ENCODE measurements around the gene SLC6A2.
A peak's percentile ranks its signal among the peaks of the same experiment; 100 is the strongest.

Gene SLC6A2

DNA sequence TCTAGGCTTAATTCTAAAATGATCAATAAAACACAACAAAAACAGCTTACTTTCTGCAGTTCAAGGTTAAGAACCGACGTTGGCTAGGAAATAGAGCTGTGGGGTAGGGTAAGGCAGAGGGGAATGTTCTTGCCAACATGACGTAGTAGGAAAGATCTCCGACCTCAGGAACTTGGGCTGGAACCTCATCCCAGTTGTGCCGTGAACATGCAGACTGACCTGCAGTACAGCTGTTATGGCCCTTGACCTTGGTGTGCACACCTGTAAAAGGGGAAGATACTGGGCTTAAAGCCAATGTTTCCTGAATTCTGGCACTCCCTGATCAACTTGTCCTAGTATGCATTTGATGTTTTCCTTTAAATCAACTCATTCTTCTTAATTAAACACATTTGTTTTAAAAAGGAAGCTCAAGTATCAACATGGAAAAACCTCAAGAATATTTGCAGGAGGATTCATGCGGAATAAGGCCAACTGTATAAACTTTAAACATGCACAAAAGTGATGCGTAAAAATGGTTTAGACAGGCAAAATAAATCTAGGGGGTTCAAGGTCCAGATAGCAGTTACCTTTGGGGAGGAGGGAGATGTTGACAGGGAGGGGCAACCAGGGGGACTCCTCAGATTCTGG lies 14.2 kb upstream of the SLC6A2 start:
- Histone ChIP-seq H2BK5ac (ENCODE audit: low read depth, low read length, poor library complexity, severe bottlenecking) (no peak overlapping the region), H3K23ac (ENCODE audit: low read length in 2 of 2) (no peak overlapping the region), H3K18ac (ENCODE audit: low read depth in 1 of 2, low read length in 2 of 2) (no peak overlapping the region), H3K4me3 (ENCODE audit: insufficient read depth in 1 of 2, low read depth in 1 of 2, low read length in 2 of 2) (no peak overlapping the region), H3K36me3 (ENCODE audit: control insufficient read depth in 1 of 2, insufficient read depth in 2 of 2, low read depth in 1 of 2, low read length in 2 of 2) (no peaks in the 10 kb centered on the region), H4K91ac (ENCODE audit: low read length) (no peak overlapping the region), H2BK12ac (ENCODE audit: low read length in 2 of 2) (no peak overlapping the region), H3K27me3 (ENCODE audit: control insufficient read depth in 1 of 2, insufficient read depth in 1 of 2, low read length in 2 of 2) (peaks cover 0 to 56% of the 10 kb centered on the region in 2 experiments), H3K79me1 (replicated peaks; ENCODE audit: low read length, poor library complexity, severe bottlenecking) (no peaks in the 10 kb centered on the region), H3K14ac (ENCODE audit: low read length in 2 of 2) (no peak overlapping the region), H3K9me3 (ENCODE audit: control insufficient read depth, low read length) (no peaks in the 10 kb centered on the region), H3K4me2 (ENCODE audit: low read length, poor library complexity, severe bottlenecking) (no peak overlapping the region), H2AK5ac (ENCODE audit: low read length, severe bottlenecking) (no peak overlapping the region), H3K9ac (ENCODE audit: low read length) (no peak overlapping the region), H4K8ac (ENCODE audit: low read length) (no peak overlapping the region), H2BK120ac (ENCODE audit: low read depth, low read length) (no peak overlapping the region), H2BK15ac (ENCODE audit: low read depth, poor library complexity, severe bottlenecking) (no peak overlapping the region), H3K4me1 (ENCODE audit: control insufficient read depth, insufficient read depth, low read depth, low read length) (no peaks in the 10 kb centered on the region), H2AFZ (ENCODE audit: low read depth, low read length) (no peak overlapping the region), H3K4ac (ENCODE audit: low read depth in 1 of 2, low read length in 2 of 2) (no peak overlapping the region), H3K27ac (ENCODE audit: low read length, poor library complexity, severe bottlenecking) (no peak overlapping the region)
- DNase-seq = peak; percentile 7
- WGBS = 85% methylated on average over 7 of the region's 7 CpGs

- Histone ChIP-seq H2BK15ac (ENCODE audit: low read depth, poor library complexity, severe bottlenecking) (no peak overlapping the region), H3K4me3 (ENCODE audit: insufficient read depth in 1 of 2, low read depth in 1 of 2, low read length in 2 of 2) (no peak overlapping the region), H2BK12ac (ENCODE audit: low read length in 2 of 2) (no peak overlapping the region), H3K27me3 (ENCODE audit: control insufficient read depth in 1 of 2, insufficient read depth in 1 of 2, low read length in 2 of 2) (peaks cover 0 to 50% of the 10 kb centered on the region in 2 experiments), H3K14ac (ENCODE audit: low read length in 2 of 2) (no peak overlapping the region), H2AK5ac (ENCODE audit: low read length, severe bottlenecking) (no peak overlapping the region), H3K23ac (ENCODE audit: low read length in 2 of 2) (no peak overlapping the region), H3K9me3 (ENCODE audit: control insufficient read depth, low read length) (no peaks in the 10 kb centered on the region), H3K4ac (ENCODE audit: low read depth in 1 of 2, low read length in 2 of 2) (no peak overlapping the region), H3K18ac (ENCODE audit: low read depth in 1 of 2, low read length in 2 of 2) (no peak overlapping the region), H3K4me2 (ENCODE audit: low read length, poor library complexity, severe bottlenecking) (no peak overlapping the region), H3K9ac (ENCODE audit: low read length) (no peak overlapping the region), H3K79me1 (replicated peaks; ENCODE audit: low read length, poor library complexity, severe bottlenecking) (no peaks in the 10 kb centered on the region), H3K27ac (ENCODE audit: low read length, poor library complexity, severe bottlenecking) (no peak overlapping the region), H4K91ac (ENCODE audit: low read length) (no peak overlapping the region), H3K36me3 (ENCODE audit: control insufficient read depth in 1 of 2, insufficient read depth in 2 of 2, low read depth in 1 of 2, low read length in 2 of 2) (no peaks in the 10 kb centered on the region), H2AFZ (ENCODE audit: low read depth, low read length) (no peak overlapping the region), H2BK5ac (ENCODE audit: low read depth, low read length, poor library complexity, severe bottlenecking) (no peak overlapping the region), H2BK120ac (ENCODE audit: low read depth, low read length) (no peak overlapping the region), H3K4me1 (ENCODE audit: control insufficient read depth, insufficient read depth, low read depth, low read length) (no peaks in the 10 kb centered on the region), H4K8ac (ENCODE audit: low read length) (no peak overlapping the region)
- no peak for DNase-seq
- WGBS = 70% methylated on average over 3 of the region's 3 CpGs
Observed at GRCh38 chr16:55642611-55643010, 13.2 kb upstream of the SLC6A2 start.

- no peaks in the 10 kb centered on the region for H3K36me3 ChIP-seq (ENCODE audit: control insufficient read depth in 1 of 2, insufficient read depth in 2 of 2, low read depth in 1 of 2, low read length in 2 of 2)
- no peak overlapping the region for H3K4me3 ChIP-seq (ENCODE audit: insufficient read depth in 1 of 2, low read depth in 1 of 2, low read length in 2 of 2)
- no peak overlapping the region for H3K9ac ChIP-seq (ENCODE audit: low read length)
- no peak overlapping the region for H2AK5ac ChIP-seq (ENCODE audit: low read length, severe bottlenecking)
- no peak overlapping the region for H3K4ac ChIP-seq (ENCODE audit: low read depth in 1 of 2, low read length in 2 of 2)
- H3K9me3 ChIP-seq (ENCODE audit: control insufficient read depth, low read length) = no peaks in the 10 kb centered on the region
- no peak overlapping the region for H3K23ac ChIP-seq (ENCODE audit: low read length in 2 of 2)
- H2BK120ac ChIP-seq (ENCODE audit: low read depth, low read length) = no peak overlapping the region
- peaks cover 0 to 43% of the 10 kb centered on the region in 2 experiments for H3K27me3 ChIP-seq (ENCODE audit: control insufficient read depth in 1 of 2, insufficient read depth in 1 of 2, low read length in 2 of 2)
- WGBS = 70% methylated on average over 11 of the region's 11 CpGs
- no peak overlapping the region for H4K91ac ChIP-seq (ENCODE audit: low read length)
- no peaks in the 10 kb centered on the region for H3K4me1 ChIP-seq (ENCODE audit: control insufficient read depth, insufficient read depth, low read depth, low read length)
- H3K4me2 ChIP-seq (ENCODE audit: low read length, poor library complexity, severe bottlenecking) = no peak overlapping the region
- H3K14ac ChIP-seq (ENCODE audit: low read length in 2 of 2) = peak overlapping the region in 1 of 2 experiments; percentile 11
- H3K79me1 ChIP-seq (replicated peaks; ENCODE audit: low read length, poor library complexity, severe bottlenecking) = no peaks in the 10 kb centered on the region
- no peak overlapping the region for H2BK5ac ChIP-seq (ENCODE audit: low read depth, low read length, poor library complexity, severe bottlenecking)
- H2BK12ac ChIP-seq (ENCODE audit: low read length in 2 of 2) = no peak overlapping the region
- H4K8ac ChIP-seq (ENCODE audit: low read length) = no peak overlapping the region
- no peak overlapping the region for H2AFZ ChIP-seq (ENCODE audit: low read depth, low read length)
- H2BK15ac ChIP-seq (ENCODE audit: low read depth, poor library complexity, severe bottlenecking) = no peak overlapping the region
- no peak overlapping the region for H3K27ac ChIP-seq (ENCODE audit: low read length, poor library complexity, severe bottlenecking)
- H3K18ac ChIP-seq (ENCODE audit: low read depth in 1 of 2, low read length in 2 of 2) = no peak overlapping the region
- peak; percentile 10 for DNase-seq
Observed at GRCh38 chr16:55643161-55643970, 12.4 kb upstream of the SLC6A2 start.

- 74% methylated on average over 4 of the region's 4 CpGs for WGBS
- Histone ChIP-seq H3K36me3 (ENCODE audit: control insufficient read depth in 1 of 2, insufficient read depth in 2 of 2, low read depth in 1 of 2, low read length in 2 of 2) (no peaks in the 10 kb centered on the region), H3K9ac (ENCODE audit: low read length) (no peak overlapping the region), H2AFZ (ENCODE audit: low read depth, low read length) (no peak overlapping the region), H2BK120ac (ENCODE audit: low read depth, low read length) (no peak overlapping the region), H3K4me1 (ENCODE audit: control insufficient read depth, insufficient read depth, low read depth, low read length) (no peaks in the 10 kb centered on the region), H3K4me2 (ENCODE audit: low read length, poor library complexity, severe bottlenecking) (no peak overlapping the region), H3K4me3 (ENCODE audit: insufficient read depth in 1 of 2, low read depth in 1 of 2, low read length in 2 of 2) (no peak overlapping the region), H3K27me3 (ENCODE audit: control insufficient read depth in 1 of 2, insufficient read depth in 1 of 2, low read length in 2 of 2) (peaks cover 4 to 40% of the 10 kb centered on the region in 2 experiments), H4K91ac (ENCODE audit: low read length) (no peak overlapping the region), H2BK12ac (ENCODE audit: low read length in 2 of 2) (no peak overlapping the region), H3K79me1 (replicated peaks; ENCODE audit: low read length, poor library complexity, severe bottlenecking) (no peaks in the 10 kb centered on the region), H3K18ac (ENCODE audit: low read depth in 1 of 2, low read length in 2 of 2) (no peak overlapping the region), H2AK5ac (ENCODE audit: low read length, severe bottlenecking) (no peak overlapping the region), H3K4ac (ENCODE audit: low read depth in 1 of 2, low read length in 2 of 2) (no peak overlapping the region), H2BK15ac (ENCODE audit: low read depth, poor library complexity, severe bottlenecking) (no peak overlapping the region), H4K8ac (ENCODE audit: low read length) (no peak overlapping the region), H2BK5ac (ENCODE audit: low read depth, low read length, poor library complexity, severe bottlenecking) (no peak overlapping the region), H3K14ac (ENCODE audit: low read length in 2 of 2) (no peak overlapping the region), H3K9me3 (ENCODE audit: control insufficient read depth, low read length) (no peaks in the 10 kb centered on the region), H3K23ac (ENCODE audit: low read length in 2 of 2) (no peak overlapping the region), H3K27ac (ENCODE audit: low read length, poor library complexity, severe bottlenecking) (no peak overlapping the region)
- DNase-seq = no peak
Observed at GRCh38 chr16:55645986-55646385, 9.8 kb upstream of the SLC6A2 start.
